NCI-H187 treated with DMSO at 0.1 percent for 48 hours (cell line): ENCODE data around the gene ARF3.

Experiments used
- DNase-seq: peaks from one replicate; lab custom pipeline; 2025; lab: John Stamatoyannopoulos, UW

ARF3 gene

DNA sequence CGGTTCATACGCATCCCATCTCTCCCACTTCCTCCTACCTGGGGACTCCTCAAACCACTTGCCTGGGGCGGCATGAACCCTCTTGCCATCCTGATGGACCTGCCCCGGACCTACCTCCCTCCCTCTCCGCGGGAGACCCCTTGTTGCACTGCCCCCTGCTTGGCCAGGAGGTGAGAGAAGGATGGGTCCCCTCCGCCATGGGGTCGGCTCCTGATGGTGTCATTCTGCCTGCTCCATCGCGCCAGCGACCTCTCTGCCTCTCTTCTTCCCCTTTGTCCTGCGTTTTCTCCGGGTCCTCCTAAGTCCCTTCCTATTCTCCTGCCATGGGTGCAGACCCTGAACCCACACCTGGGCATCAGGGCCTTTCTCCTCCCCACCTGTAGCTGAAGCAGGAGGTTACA lies 24.5 kb upstream of the ARF3 start:
- DNase-seq: no peak

DNA sequence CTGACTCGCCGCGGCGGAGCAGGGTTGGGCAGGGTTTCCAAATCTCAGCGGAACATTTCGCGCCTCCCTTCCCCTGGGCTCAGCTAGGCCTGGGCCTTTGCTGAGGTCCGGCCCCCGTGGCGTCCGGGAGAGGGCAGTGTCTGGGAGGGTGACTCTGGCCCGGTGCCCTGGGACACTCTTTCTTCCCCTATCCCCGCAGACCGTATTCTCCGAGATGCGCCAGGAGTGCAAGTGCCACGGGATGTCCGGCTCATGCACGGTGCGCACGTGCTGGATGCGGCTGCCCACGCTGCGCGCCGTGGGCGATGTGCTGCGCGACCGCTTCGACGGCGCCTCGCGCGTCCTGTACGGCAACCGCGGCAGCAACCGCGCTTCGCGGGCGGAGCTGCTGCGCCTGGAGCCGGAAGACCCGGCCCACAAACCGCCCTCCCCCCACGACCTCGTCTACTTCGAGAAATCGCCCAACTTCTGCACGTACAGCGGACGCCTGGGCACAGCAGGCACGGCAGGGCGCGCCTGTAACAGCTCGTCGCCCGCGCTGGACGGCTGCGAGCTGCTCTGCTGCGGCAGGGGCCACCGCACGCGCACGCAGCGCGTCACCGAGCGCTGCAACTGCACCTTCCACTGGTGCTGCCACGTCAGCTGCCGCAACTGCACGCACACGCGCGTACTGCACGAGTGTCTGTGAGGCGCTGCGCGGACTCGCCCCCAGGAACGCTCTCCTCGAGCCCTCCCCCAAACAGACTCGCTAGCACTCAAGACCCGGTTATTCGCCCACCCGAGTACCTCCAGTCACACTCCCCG lies 23.9 kb upstream of the ARF3 start:
- DNase-seq: no peak

DNA sequence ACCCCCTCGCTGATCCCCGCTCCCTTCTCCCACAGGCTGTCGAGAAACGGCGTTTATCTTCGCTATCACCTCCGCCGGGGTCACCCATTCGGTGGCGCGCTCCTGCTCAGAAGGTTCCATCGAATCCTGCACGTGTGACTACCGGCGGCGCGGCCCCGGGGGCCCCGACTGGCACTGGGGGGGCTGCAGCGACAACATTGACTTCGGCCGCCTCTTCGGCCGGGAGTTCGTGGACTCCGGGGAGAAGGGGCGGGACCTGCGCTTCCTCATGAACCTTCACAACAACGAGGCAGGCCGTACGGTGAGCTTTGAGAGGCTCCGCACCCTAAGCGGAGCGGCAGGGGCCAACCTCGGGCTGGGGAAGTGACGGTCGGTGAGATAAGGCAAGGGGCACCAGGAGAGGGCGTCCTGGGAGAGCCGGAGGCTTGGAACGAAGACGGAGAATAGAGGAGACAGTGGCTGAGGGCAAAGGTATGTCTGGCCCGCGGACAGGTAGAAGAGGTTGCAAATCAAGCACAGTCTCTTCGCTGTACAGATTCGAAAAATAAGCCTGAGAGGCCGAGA lies 23.2 kb upstream of the ARF3 start:
- no peak for DNase-seq

DNA sequence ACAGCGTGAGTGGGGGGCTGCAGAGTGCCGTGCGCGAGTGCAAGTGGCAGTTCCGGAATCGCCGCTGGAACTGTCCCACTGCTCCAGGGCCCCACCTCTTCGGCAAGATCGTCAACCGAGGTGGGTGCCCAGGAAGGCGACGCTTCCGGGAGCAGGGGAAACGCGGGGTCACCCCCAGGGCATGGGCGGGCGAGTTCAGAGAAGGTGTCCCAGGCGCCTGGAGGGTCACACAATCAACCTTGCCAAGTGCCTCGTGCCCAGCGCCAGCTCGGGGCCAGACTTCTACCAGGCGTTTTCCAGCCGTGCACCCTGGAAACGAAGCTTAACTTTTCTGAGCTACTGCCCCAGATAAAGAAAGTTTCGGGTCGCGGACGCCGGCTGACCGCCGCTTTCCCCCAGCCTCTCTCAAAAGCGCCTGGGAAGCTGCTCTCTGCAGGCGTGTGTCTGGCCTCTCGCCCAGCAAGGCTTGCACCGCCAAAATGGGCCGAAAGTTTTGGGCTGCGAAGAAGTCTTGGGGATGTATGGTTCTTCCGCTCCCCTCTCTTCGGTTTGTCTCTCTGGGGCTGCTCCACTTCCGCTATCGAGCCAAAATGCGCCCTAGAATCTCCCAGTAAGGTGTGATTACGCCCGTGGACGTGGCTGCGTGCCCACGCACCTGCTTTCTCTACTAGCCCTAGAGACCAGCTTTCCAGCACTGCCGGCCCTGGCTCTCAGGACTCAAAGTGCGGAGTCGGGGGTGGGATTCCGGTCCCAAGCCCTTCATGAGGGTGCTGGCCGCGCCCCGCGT lies 22.5 kb upstream of the ARF3 start:
- no peak for DNase-seq

DNA sequence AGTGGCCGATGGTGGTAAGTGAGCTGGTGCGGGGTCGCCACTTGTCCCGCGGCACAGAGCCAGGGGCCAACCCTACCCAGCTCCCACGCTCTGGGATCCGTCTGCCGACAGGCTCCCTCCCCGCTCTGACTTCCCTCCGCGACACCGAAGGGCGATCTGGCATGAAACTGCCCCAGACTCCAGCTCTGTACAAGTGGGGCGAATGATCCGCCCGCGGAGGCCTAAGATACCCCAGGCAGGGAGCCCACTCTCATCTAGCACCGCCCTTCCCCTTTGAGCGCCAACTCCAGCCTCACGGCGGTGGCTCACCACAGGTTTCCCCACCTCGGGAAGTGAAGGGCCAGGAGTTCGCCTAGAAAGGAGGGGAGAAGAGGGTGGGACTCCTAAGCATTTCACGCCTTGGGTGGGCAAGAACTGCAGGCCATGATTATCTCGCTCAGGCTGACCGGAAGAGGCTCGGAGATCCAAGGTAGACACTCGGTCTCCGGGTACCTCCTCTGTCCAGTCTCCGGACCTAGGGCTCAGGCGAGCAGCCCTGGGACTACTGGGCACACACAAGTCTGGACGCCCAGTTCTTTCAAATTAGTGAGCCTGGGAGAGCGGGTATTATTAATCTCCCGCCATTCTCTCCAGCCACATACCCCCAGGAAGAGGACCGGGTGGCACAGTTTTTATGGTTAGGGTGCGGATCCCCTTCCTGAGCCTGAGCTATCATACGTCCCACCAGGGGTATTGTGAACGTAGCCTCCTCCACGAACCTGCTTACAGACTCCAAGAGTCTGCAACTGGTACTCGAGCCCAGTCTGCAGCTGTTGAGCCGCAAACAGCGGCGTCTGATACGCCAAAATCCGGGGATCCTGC lies 21.7 kb upstream of the ARF3 start:
- no peak for DNase-seq

DNA sequence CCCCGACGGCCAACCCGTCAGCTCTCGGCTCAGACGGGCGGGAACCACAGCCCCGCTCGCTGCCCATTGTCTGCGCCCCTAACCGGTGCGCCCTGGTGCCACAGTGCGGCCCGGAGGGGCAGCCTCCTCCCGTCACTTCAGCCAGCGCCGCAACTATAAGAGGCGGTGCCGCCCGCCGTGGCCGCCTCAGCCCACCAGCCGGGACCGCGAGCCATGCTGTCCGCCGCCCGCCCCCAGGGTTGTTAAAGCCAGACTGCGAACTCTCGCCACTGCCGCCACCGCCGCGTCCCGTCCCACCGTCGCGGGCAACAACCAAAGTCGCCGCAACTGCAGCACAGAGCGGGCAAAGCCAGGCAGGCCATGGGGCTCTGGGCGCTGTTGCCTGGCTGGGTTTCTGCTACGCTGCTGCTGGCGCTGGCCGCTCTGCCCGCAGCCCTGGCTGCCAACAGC lies 21.0 kb upstream of the ARF3 start, which contains the start of gene WNT1:
WNT1 (plus strand) TSS at position 32 of the 450 bp plus-strand sequence; CDS start at position 361, 329 bp downstream.
- no peak for DNase-seq

DNA sequence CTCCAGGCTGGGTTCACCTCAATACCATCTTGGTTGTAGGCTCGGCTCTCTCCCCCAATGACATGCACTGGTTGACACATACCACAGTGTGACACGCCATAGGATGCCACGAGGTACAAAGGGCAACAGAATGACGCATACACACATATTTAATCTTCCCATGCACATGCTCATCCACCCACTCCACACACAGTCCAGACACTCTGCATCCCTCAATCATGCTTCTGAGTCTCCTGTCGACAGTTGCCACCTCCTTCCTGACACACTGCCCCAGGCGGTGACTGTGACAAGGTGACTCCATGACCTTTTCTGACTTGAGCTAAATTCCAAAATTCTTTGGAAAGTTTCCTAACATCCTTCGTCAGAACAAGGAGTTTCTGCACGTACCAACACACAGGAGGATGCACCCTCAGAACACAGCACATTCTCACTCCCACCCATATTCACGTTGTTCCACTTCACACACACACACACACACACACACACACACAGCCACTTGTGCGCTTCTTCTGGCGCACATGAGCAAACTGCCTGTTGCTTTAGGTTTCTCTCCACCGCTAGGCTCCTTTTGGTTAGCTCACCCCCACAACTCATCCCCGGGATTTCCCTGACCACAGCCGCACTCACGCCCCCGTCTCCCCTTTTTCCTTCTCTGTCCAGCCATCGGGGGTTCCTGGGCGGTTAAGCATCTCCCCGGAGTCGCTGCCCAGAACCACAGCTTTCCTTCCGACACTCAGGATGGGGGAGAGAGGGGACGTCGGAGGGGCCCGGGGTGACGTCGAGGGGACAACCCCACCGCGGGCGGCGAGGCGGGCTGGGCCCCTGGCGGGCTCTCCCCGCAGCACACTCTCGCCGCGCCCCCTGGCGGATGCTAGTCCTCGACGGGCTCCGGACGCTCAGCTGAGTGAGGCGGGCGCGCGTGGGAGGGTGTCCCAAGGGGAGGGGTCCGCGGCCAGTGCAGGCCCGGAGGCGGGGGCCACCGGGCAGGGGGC lies 20.3 kb upstream of the ARF3 start:
- DNase-seq: no peak

DNA sequence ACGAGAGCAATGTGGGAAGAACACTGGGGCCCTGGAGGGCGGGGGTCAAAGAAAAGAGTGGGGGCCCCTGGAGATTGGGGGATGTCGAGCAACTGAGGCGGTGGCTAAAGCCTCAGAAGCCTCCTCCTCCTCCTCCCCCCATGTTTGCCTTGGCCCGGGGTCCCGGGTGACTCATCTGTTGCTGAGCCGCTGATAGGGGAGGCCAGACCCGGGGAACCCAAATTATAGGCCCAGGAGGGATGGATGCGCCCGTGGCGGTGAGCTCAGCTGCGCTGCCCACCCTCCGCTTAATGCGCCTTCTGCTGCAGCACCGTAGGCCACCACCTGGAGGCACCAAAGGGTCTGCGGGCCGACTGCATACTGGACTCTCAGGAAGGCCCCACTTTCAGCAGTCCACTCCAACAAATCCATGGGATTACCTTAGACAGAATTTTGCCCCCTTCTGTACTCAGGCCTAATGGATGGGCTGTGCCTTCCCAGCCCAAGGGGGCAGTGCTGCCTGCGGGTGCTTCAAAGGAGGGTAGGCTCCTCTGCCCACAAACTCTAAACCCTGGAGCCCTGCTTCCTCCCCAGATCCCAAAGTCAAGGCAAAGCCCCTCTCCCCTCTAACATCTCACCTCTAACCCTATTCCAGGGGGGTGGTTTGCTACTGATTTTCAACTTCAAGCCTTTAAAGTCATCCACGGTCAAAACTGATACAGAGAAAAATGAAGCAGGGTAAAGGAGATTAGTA lies 16.8 kb upstream of the ARF3 start:
- no peak for DNase-seq

DNA sequence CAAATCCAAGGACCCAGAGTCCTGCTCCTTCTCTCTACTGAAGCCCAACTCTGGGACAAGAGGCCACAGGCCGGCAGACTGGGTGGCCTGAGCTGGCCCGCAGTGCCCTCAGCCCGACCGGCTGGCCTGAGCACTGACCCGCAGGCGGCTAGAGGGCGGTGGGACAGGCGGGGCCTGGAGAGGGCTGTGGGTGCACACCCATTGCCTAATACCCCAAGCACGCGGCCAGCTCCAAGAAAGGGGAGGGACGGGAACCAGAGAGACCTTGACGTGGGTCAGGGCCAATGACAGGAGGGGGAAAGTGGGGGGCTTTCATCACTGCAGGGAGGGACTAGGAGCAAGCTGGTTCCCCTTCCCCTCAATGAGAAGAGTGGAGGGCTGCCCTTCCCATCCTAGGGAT lies 16.2 kb upstream of the ARF3 start:
- DNase-seq: no peak

DNA sequence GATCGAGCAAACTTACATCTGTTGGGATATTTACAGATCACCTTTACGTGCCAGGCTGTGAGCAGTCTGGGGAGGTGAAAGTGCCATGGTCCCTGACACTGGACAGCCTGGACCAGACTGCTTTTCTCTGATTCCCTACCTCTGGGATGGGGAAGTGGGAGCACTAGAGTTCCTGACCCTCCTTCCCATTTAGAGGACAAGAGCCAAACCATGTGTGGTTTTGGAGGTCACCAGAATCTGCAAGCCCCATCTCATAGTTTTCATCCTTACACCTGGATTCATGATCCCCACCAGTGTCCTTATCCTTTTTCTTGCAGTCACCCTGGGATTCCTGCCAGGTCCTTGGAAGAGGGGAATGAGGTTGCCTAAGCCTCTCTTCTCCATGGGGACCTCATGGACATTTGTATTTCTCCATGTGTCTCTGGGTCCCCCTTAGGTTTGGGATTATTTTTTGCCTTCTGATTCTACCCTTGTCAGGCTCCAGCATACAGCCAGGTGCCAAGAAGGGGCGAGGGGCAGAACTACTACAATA lies 15.7 kb upstream of the ARF3 start:
- no peak for DNase-seq

DNA sequence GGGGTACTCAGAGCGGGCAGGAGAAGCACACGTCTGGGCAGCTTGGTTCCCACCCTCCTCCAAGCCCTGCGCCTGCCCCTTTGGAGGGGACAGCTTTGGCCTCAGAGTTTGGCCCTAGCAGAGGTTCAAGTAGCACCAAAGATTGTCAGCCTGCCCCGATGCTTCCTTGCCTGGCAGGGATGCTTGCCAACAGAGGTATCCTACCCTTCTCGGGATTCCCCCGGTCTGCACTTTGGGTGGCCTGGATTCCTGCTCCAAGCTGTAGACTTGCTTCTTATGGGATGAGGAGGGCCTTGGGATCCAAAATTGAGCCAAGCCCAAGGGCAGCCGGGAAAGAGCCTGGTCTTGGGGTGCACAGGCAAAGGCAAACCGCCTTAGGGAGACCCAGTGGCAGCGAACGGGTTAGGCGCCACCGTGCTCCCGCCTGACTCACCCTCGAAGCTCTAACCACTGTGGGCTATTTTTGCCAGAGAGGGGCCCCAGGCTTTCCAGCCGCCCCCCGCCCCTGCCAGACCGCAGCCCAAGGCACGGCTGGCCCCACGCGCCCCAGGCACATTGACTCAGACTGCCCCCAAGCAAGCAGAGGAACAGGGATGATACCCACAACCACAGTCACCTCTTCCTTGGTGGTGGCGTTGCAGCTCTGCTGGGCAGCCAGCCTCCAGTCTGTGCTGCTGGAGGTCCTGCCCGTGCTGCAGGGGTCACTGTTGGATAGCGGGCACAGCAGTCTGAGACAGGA lies 15.1 kb upstream of the ARF3 start:
- no peak for DNase-seq

DNA sequence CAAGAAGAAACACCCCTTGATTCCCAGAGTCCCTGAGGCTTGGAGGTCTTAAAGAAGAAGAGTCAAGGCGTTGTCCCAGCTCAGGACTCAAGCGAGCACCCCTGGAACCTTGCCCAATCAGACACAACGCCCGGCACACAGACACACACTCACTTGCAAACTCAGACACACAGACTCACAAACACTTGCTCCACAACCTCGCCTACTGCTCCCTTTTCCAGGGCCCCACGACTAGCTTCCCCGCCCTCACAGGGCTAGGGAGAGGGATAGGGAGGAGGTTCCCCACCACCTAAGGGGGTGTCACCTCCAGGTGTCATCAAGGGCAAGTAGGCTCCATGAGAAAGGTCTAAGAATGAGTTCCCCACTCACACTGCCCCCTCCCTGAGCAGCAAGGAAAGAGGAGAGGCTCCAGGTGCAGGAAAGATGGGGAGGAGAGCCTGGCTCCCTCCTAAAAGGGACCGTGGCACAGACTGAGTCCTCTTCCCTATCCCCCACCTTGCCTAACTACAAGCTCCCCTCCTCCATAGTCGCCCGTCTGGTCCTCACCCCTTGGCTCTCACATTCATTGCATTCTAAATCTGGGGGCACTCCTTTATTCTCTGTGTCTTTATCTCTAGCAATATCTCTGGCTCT lies 13.5 kb upstream of the ARF3 start:
- no peak for DNase-seq

DNA sequence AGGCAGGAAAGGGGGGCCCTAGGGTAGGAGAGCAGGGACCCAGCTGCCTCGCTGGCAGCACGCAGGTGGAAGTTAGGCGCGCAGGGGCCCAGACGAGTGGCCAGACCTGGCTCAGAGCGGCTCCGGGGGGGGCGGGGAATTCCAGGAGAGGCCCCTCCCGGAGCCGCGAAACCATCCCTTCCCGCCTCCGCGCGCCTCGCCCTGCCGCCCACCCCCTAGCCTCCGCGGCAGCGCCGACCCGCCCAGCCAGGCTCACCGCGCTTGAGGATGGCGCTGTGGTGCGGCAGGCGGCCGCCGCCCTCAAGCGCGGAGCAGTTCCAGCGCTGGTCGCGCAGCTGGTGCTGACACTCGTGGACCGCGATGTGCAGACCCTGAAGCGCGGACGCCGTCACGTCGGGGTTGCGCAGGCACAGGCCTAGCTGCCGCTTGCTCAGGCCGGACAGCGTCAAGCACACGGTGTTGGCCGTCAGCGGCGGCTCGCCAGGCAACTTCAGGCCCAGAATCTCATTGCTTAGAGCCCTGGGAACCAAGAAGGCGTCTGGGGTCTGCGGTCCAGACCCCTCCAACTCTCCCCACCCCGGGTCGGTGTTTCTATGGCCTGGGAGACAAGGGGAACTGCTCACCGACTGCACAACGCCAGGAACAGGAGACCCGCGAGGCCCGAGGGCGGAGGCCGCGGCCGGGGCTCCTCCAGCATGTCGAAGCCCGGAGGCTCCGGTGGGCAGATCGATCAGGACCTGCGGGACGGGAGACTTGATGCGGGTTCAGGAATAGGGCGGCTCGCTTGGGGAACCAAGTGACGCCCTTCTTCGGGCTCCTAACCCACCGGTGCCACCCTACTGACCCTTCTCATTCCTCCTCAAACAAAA lies 12.8 kb upstream of the ARF3 start:
- no peak for DNase-seq

DNA sequence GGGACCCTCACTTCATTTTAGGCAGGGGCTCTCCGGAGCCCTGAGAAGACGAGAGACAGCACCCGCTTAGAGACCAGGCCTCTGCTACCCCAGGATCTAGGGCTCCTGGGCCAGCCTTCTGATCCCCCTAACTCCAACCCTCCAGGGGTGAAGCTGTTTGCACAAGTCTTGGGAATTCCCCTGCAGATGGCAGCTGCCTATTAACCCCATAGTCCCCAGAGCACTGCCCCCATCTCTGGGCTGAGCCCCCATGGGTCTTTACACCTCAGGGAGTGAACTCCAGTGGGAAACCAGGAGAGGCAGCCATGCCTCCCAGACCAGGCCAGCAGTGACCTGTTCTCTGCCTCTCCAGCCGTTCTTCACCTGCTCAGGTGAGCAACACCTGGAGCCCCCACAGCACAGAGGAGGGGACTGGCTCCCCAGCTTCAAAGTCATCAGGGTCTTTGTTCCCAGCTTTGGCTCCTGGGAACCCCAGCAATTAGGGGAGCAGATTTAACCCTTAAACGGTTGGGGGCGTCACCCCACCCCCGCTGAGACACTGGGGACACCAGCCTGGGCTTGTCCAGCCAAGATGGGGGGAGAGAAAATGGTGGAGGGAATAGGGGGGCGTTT lies 12.0 kb upstream of the ARF3 start:
- no peak for DNase-seq

DNA sequence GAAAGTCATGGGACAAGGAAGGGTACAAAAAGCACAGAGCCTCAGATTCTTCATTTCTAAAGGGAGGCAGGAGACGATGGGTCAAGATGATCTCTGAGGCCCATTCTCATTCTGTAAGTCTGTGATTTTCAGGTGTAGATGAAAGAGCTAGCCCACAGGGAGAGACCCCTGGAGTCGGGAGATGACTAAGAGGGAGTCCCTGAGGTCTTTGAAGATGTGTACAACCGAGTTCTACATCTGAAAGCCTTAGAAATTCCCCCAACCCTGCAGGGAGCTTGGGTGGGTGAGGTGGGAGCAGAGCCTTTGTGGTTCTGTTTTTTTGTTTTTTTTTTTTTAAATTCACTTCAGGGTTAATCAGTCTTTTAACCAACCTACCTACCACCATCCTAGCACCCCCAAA lies 11.2 kb upstream of the ARF3 start:
- DNase-seq: no peak

DNA sequence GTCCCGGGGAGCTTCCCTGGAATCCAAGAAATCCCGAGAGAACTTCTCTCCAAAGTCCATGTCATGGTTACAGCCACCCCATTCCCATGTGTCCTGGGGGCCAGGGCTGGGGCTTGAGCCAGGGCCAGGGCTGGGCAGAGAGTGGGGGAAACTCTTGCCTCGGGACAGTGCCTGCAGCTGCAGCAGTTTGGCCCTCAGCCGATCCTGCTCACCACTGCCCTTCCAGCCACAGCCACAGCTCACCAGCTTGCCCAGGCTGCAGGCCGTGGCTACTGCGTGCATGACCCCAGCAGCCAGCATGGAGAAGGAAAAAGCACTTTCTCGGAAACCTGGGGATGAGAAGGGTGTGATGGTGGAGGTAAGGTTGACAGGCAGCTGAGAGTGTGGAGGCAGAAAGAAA lies 10.7 kb upstream of the ARF3 start:
- no peak for DNase-seq
